Suprapubic skin (tissue), 4 donors: ENCODE data around the gene L3MBTL4. TPM values are rescaled to one million over a fixed set of nuclear protein-coding genes. Genes with fewer than 3 reads are reported as not detected.

Experiments
- DNase-seq, 2 donors: peaks; one replicate each; pipeline ENCODE4 v3.0.0-alpha.2; 2019; ENCODE audit warnings: low spot score in 2 of 2
- H3K27ac ChIP-seq: fragments of 200-600 bp; sonication (generic); one replicate; pipeline ENCODE4 v1.5.1; 2019
- H3K27me3 ChIP-seq: fragments of 200-600 bp; sonication (generic); one replicate; pipeline ENCODE4 v1.5.1; 2019
- H3K36me3 ChIP-seq: fragments of 200-600 bp; sonication (generic); one replicate; pipeline ENCODE4 v1.5.1; 2019
- H3K4me1 ChIP-seq: fragments of 200-600 bp; sonication (generic); one replicate; pipeline ENCODE4 v1.5.1; 2019
- H3K4me3 ChIP-seq: fragments of 200-600 bp; sonication (generic); one replicate; pipeline ENCODE4 v1.5.1; 2019; ENCODE audit warnings: mild to moderate bottlenecking
- H3K9me3 ChIP-seq: fragments of 200-600 bp; sonication (generic); one replicate; pipeline ENCODE4 v1.5.1; 2019
- EP300 ChIP-seq: sonication (generic); formaldehyde crosslinking; IDR thresholded peaks from one replicate; pipeline ENCODE4 v1.6.1; 2017; ENCODE audit warnings: antibody characterized with exemption
- POLR2A ChIP-seq, 2 donors: fragments of 450-650 bp; IDR thresholded peaks; one replicate each; pipeline ENCODE4 v1.6.1; 2017; ENCODE audit warnings: antibody characterized with exemption in 2 of 2, mild to moderate bottlenecking in 2 of 2, moderate library complexity in 2 of 2
- POLR2AphosphoS5 ChIP-seq, 3 donors: sonication (generic); formaldehyde crosslinking; IDR thresholded peaks; one replicate each; pipeline ENCODE4 v1.6.1; 2017; ENCODE audit warnings: antibody characterized with exemption in 3 of 3
- WGBS: methylation state at CpG from one replicate; pipeline ENCODE4 v1.1.5; 2018; 5-methylcytosine and 5-hydroxymethylcytosine counted together
- total RNA-seq, 4 donors: library from RNA; depleted of rRNA; stranded (reverse); fragments of >200 nt; gene quantifications; one replicate each; pipeline ENCODE4 v1.1.0, GENCODE V29; 2016
- TF ChIP-seq, protein P1 (sequence below), 2 donors: fragments of 200-600 bp in 1 of 2; fragments of 450-650 bp in 1 of 2; sonication (generic) in 1 of 2; IDR thresholded peaks; one replicate each; pipeline ENCODE4 v1.5.1; 2016 to 2019; ENCODE audit warnings: antibody characterized with exemption in 2 of 2, mild to moderate bottlenecking in 1 of 2, moderate library complexity in 1 of 2

Gene L3MBTL4
- total RNA-seq, 4 donors from 2014 or later = 11.9 to 29.9 (median 14.4) TPM

DNA sequence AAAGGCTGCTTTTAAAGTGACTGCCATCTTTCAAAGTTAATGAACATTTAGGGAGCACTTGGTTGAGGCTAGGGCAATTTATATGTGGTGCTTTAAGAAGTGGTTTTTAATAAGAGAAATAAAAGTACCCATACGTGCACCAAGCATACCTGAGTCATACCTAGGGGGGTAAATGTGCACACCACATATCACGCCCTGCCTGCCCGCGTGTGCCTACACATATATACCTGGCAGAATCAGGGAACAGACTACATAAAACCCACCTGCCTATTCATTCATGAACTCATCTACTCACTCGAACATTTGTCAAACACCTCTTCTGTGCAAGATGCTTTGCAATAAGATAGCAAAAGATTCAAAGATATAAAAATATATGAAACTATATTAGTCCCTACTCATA lies 450.1 kb downstream of the L3MBTL4 start:
- H3K27me3 ChIP-seq = no peaks in the 10 kb centered on the region
- H3K9me3 ChIP-seq = no peaks in the 10 kb centered on the region
- no peaks in the 10 kb centered on the region for H3K36me3 ChIP-seq
- H3K4me3 ChIP-seq = no peak overlapping the region
- TF ChIP-seq POLR2AphosphoS5 (IDR thresholded peaks at IDR 0.05) (no peak), POLR2A (IDR thresholded peaks at IDR 0.05) (no peak)
- TF ChIP-seq, protein P1, sequence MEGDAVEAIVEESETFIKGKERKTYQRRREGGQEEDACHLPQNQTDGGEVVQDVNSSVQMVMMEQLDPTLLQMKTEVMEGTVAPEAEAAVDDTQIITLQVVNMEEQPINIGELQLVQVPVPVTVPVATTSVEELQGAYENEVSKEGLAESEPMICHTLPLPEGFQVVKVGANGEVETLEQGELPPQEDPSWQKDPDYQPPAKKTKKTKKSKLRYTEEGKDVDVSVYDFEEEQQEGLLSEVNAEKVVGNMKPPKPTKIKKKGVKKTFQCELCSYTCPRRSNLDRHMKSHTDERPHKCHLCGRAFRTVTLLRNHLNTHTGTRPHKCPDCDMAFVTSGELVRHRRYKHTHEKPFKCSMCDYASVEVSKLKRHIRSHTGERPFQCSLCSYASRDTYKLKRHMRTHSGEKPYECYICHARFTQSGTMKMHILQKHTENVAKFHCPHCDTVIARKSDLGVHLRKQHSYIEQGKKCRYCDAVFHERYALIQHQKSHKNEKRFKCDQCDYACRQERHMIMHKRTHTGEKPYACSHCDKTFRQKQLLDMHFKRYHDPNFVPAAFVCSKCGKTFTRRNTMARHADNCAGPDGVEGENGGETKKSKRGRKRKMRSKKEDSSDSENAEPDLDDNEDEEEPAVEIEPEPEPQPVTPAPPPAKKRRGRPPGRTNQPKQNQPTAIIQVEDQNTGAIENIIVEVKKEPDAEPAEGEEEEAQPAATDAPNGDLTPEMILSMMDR (IDR thresholded peaks at IDR 0.05) = no peak
- DNase-seq = no peak
- peaks cover 10% of the 10 kb centered on the region for H3K4me1 ChIP-seq
- WGBS = 69% methylated on average over 5 of the region's 5 CpGs
- no peak overlapping the region for H3K27ac ChIP-seq

DNA sequence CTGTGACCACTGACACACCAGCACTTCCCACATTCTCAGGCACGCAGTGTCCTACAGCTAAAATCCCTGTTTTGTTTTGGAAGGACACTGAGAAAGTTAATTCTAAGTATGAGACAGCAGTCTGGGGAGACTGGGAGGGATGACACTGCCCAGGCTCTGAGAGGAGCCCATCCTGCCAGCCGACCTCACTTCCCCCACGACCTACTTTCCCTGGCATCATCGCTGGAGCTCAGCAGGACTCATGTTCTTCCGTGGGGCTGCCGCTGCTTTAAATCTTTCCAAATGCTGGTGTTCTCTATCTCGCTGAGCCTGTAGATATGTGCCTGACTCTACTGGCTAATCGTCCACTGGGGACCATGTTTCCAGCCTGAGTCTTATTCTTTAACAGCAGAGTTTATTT lies 450.6 kb downstream of the L3MBTL4 start:
- WGBS = 62% methylated on average over 8 of the region's 8 CpGs
- H3K4me1 ChIP-seq = peaks cover 10% of the 10 kb centered on the region
- no peak overlapping the region for H3K4me3 ChIP-seq
- no peaks in the 10 kb centered on the region for H3K27me3 ChIP-seq
- no peaks in the 10 kb centered on the region for H3K36me3 ChIP-seq
- no peak overlapping the region for H3K27ac ChIP-seq
- DNase-seq = no peak
- H3K9me3 ChIP-seq = no peaks in the 10 kb centered on the region
- TF ChIP-seq POLR2A (IDR thresholded peaks at IDR 0.05) (no peak), POLR2AphosphoS5 (IDR thresholded peaks at IDR 0.05) (no peak), EP300 (no peak)
- TF ChIP-seq, protein P1 (IDR thresholded peaks at IDR 0.05) = no peak

DNA sequence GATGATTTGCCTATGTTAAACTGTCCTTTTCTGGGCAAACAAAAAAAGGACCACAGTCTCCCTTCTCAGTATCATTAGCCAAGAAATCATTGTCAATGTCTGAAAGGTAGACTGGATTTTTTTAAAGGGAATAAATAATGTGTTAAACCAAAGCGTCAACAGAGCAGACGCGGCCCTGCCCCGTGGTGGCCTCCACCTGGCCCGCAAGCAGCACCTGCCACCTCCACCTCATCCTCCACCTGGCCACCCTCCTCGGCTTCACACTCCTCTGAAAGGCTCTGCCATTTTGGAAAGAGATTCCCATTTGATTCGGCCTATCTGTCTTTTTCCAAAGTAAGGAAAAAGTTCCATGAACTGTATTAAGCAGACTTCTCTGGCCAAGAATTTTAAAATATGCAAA lies 451.4 kb downstream of the L3MBTL4 start:
- no peak overlapping the region for H3K4me3 ChIP-seq
- WGBS = 93% methylated on average over 7 of the region's 7 CpGs
- H3K9me3 ChIP-seq = no peaks in the 10 kb centered on the region
- TF ChIP-seq, protein P1 (IDR thresholded peaks at IDR 0.05) = no peak
- no peak for TF ChIP-seq EP300
- no peak for TF ChIP-seq POLR2A (IDR thresholded peaks at IDR 0.05)
- no peak for TF ChIP-seq POLR2AphosphoS5 (IDR thresholded peaks at IDR 0.05)
- no peaks in the 10 kb centered on the region for H3K36me3 ChIP-seq
- no peaks in the 10 kb centered on the region for H3K27me3 ChIP-seq
- DNase-seq = no peak
- H3K27ac ChIP-seq = no peak overlapping the region
- peaks cover 10% of the 10 kb centered on the region for H3K4me1 ChIP-seq

DNA sequence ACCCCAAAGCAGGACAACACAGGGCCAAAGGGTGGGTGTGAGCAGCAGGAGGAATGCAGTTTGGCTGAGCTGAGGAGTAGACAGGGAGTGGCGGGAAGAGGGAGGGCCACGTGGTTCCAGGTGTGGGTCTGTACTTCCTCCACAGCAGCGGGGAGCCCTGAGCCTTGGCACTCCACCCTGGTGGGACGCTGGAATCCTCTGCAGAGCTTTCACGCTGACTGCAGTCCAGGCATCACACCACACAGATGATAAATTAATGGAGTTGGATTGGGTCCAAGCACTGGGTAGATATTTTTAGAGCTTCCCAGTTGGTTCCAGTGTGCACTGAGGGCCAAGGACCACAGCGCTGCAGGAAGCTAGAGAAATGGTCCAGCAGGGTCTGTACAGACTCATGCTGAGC lies 452.3 kb downstream of the L3MBTL4 start:
- Histone ChIP-seq H3K4me1 (peaks cover 10% of the 10 kb centered on the region), H3K4me3 (no peak overlapping the region), H3K9me3 (no peaks in the 10 kb centered on the region), H3K27me3 (no peaks in the 10 kb centered on the region), H3K36me3 (no peaks in the 10 kb centered on the region), H3K27ac (no peak overlapping the region)
- 35% methylated on average over 6 of the region's 6 CpGs for WGBS
- TF ChIP-seq POLR2A (IDR thresholded peaks at IDR 0.05) (no peak), POLR2AphosphoS5 (IDR thresholded peaks at IDR 0.05) (no peak), EP300 (no peak)
- TF ChIP-seq, protein P1 (IDR thresholded peaks at IDR 0.05) = no peak
- DNase-seq = no peak

DNA sequence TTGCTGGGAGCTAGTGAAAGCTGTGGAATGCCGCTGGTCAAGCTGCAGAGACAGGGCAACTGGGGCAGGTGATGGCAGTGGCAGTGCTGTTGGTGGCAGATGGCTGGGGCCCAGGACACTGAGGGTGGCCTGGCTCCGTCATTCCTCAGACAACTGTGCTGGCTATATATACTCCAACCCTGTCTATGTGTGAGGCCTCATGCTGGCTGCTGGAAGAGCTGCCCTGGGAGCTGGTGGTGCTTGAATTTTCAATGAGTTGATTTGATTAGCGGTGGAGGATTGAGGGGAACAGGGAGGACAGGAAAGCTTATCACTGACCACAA lies 452.9 kb downstream of the L3MBTL4 start:
- WGBS = 83% methylated on average over 3 of the region's 3 CpGs
- H3K36me3 ChIP-seq = no peaks in the 10 kb centered on the region
- H3K4me1 ChIP-seq = peaks cover 10% of the 10 kb centered on the region
- H3K27me3 ChIP-seq = no peaks in the 10 kb centered on the region
- DNase-seq = no peak
- H3K9me3 ChIP-seq = no peaks in the 10 kb centered on the region
- H3K4me3 ChIP-seq = no peak overlapping the region
- no peak overlapping the region for H3K27ac ChIP-seq
- TF ChIP-seq POLR2A (IDR thresholded peaks at IDR 0.05) (no peak), EP300 (no peak), POLR2AphosphoS5 (IDR thresholded peaks at IDR 0.05) (no peak)
- TF ChIP-seq, protein P1 (IDR thresholded peaks at IDR 0.05) = no peak
